Transverse colon (tissue), 4 donors: ENCODE measurements around the gene RIMBP2. TPM values are rescaled to one million over a fixed set of nuclear protein-coding genes. Genes with fewer than 3 reads are reported as not detected.

Experiments used
- DNase-seq: peaks from one replicate; pipeline ENCODE4 v3.0.0-alpha.2; 2019
- H3K27ac ChIP-seq, 4 donors: fragments of 200-600 bp; sonication (generic); 2 replicates each; pipeline ENCODE4 v1.5.1; 2016 to 2018; ENCODE audit warnings: inconsistent platforms in 4 of 4
- H3K27me3 ChIP-seq: fragments of 200-600 bp; sonication (generic); 2 replicates; pipeline ENCODE4 v1.5.1; 2017; ENCODE audit warnings: inconsistent platforms
- H3K36me3 ChIP-seq, 4 donors: fragments of 200-600 bp; sonication (generic); 2 replicates each; pipeline ENCODE4 v1.5.1; 2017 to 2019; ENCODE audit warnings: inconsistent platforms in 4 of 4
- H3K4me1 ChIP-seq, 4 donors: fragments of 200-600 bp; sonication (generic); 2 replicates each; pipeline ENCODE4 v1.5.1; 2017 to 2020; ENCODE audit warnings: inconsistent platforms in 4 of 4
- H3K4me3 ChIP-seq, 4 donors: fragments of 200-600 bp; sonication (generic); 1 replicate in 1 of 4; 2 replicates in 3 of 4; pipeline versions ENCODE4 v1.5.1 to v1.6.1; 2017 to 2019; ENCODE audit warnings: inconsistent platforms in 4 of 4
- H3K9me3 ChIP-seq, 2 donors: fragments of 200-600 bp; sonication (generic); 2 replicates each; pipeline ENCODE4 v1.5.1; 2017 to 2019; ENCODE audit warnings: inconsistent platforms in 2 of 2
- EP300 ChIP-seq: sonication (generic); formaldehyde crosslinking; IDR thresholded peaks from one replicate; pipeline ENCODE4 v1.6.1; 2017; ENCODE audit warnings: antibody characterized with exemption, low read depth
- POLR2A ChIP-seq: fragments of 450-650 bp; IDR thresholded peaks from one replicate; pipeline ENCODE4 v1.6.1; 2016; ENCODE audit warnings: antibody characterized with exemption, mild to moderate bottlenecking, moderate library complexity
- POLR2AphosphoS5 ChIP-seq, 3 donors: sonication (generic); formaldehyde crosslinking; IDR thresholded peaks; one replicate each; pipeline ENCODE4 v1.6.1; 2016; ENCODE audit warnings: antibody characterized with exemption in 3 of 3
- WGBS, 2 donors: methylation state at CpG; one replicate each; pipeline ENCODE4 v1.1.5; 2018; ENCODE audit warnings: low coverage in 1 of 2; 5-methylcytosine and 5-hydroxymethylcytosine counted together
- in situ Hi-C, 4 donors: fragments of 200-750 bp; cut with MboI; loops; one replicate each; pipeline versions ENCODE4 v1.15.0 to v1.15.1; 2017; ENCODE audit warnings: low sequenced_read_pairs in 3 of 4, low pct_ligation_motif_present in 1 of 4, low pct_unique_long_range_greater_than_20kb in 1 of 4
- intact Hi-C: fragments of 100-400 bp; cut with DNase I; formaldehyde crosslinking; loops from one replicate; pipeline ENCODE4 v1.15.1; 2023; ENCODE audit warnings: low total_unique reads
- total RNA-seq, 4 donors: library from RNA; depleted of rRNA; stranded (reverse); fragments of >200 nt; gene quantifications; one replicate each; pipeline ENCODE4 v1.1.0, GENCODE V29; 2016
- TF ChIP-seq, protein P1 (sequence below), 5 experiments: fragments of 200-600 bp in 3 of 5; fragments of 450-650 bp in 2 of 5; sonication (generic) in 3 of 5; IDR thresholded peaks; 1 replicate in 2 of 5; 2 replicates in 3 of 5; pipeline ENCODE4 v1.5.1; 2016 to 2017; ENCODE audit warnings: antibody characterized with exemption in 5 of 5, inconsistent platforms in 3 of 5, mild to moderate bottlenecking in 2 of 5, moderate library complexity in 1 of 5

The RIMBP2 gene
- total RNA-seq, 4 donors from 2014 or later: 2.9 to 17.3 (median 4.3) TPM

DNA sequence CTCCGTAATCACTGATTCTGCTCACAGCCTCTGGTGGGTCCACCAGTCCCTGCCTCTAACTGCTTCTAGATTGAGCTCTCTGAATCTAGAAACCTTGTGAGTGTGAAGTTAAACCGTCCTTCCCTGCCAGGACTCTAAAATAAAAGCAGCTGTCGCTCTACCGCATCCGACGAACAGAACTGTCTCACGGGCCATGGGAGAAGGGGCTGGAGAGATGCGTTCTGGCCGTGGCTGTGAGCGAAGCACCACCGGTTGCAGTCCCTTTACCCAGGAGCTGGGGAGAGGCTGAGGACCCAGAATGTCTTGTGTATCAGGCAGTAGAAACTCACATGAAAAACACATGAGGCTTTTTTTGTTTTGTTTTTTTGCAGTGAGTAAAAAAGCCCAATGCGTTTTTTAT is 218.8 kb downstream of the RIMBP2 start:
- TF ChIP-seq EP300 (no peak), POLR2AphosphoS5 (IDR thresholded peaks at IDR 0.05) (no peak), POLR2A (no peak)
- TF ChIP-seq, protein P1, sequence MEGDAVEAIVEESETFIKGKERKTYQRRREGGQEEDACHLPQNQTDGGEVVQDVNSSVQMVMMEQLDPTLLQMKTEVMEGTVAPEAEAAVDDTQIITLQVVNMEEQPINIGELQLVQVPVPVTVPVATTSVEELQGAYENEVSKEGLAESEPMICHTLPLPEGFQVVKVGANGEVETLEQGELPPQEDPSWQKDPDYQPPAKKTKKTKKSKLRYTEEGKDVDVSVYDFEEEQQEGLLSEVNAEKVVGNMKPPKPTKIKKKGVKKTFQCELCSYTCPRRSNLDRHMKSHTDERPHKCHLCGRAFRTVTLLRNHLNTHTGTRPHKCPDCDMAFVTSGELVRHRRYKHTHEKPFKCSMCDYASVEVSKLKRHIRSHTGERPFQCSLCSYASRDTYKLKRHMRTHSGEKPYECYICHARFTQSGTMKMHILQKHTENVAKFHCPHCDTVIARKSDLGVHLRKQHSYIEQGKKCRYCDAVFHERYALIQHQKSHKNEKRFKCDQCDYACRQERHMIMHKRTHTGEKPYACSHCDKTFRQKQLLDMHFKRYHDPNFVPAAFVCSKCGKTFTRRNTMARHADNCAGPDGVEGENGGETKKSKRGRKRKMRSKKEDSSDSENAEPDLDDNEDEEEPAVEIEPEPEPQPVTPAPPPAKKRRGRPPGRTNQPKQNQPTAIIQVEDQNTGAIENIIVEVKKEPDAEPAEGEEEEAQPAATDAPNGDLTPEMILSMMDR (IDR thresholded peaks at IDR 0.05): no peak
- H3K4me1 ChIP-seq: no peaks in the 10 kb centered on the region
- no peaks in the 10 kb centered on the region for H3K9me3 ChIP-seq
- 76 to 87% methylated on average over 12 of the region's 12 CpGs for WGBS, 2 donors
- no peak for DNase-seq
- intact Hi-C loops (no loop called here), in situ Hi-C loops (no loop called here)
- no peak overlapping the region for H3K27ac ChIP-seq
- H3K4me3 ChIP-seq: no peak overlapping the region
- no peaks in the 10 kb centered on the region for H3K27me3 ChIP-seq
- no peaks in the 10 kb centered on the region for H3K36me3 ChIP-seq

DNA sequence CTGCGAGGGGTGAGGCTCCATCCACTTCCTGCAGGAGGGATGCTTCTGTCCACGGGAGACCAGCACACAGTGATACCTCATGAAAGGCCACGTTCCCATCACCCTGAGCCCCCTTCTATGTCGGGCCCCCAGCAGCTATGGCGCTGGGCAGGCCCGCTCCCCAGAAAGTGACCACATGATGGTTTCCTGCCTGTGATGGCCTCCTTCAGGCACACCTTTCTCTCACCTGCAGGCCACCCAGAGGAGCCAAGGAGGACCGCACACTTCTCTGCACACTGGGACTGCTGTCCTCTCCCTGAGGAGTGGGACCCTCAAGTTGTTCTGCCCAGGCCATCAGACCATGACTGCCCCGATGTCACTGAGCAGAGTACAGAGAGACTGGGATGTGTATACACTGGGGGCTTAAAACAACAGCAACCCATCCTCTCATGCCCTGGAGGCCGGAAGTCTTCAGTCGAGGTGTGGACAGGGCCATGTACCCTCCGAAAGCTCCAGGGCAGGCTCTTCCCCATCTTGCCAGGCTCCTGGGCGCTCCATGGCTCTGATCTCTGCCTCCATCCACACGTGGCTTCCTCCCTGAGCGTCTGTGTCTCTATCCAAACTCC is 219.5 kb downstream of the RIMBP2 start:
- no peak overlapping the region for H3K4me3 ChIP-seq
- intact Hi-C loops (no loop called here), in situ Hi-C loops (no loop called here)
- no peaks in the 10 kb centered on the region for H3K4me1 ChIP-seq
- WGBS, 2 donors: 71 to 80% methylated on average over 1 to 13 of the region's 14 CpGs
- no peaks in the 10 kb centered on the region for H3K9me3 ChIP-seq
- no peak for DNase-seq
- H3K27me3 ChIP-seq: no peaks in the 10 kb centered on the region
- H3K36me3 ChIP-seq: no peaks in the 10 kb centered on the region
- TF ChIP-seq, protein P1 (IDR thresholded peaks at IDR 0.05): no peak
- TF ChIP-seq EP300 (no peak), POLR2AphosphoS5 (IDR thresholded peaks at IDR 0.05) (no peak), POLR2A (no peak)
- H3K27ac ChIP-seq: no peak overlapping the region

DNA sequence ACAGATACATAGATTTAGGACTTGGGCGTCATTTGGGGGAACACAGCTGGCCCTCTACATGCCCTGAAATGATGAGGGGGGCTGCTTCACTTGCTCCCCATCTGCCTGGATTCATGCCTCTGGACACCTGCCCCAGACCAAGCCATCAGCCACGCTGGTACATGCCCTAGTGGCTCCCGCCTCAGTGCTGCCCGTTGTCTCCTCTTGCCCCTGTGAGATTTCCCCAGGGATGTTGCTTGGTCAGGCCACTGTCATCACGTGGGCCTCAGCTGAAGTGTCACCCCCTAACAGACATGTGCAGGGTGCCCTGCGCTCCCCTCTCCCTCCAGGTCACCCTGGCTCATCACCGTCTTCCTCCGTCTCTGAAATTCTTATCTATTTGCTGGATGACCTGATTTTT is 220.9 kb downstream of the RIMBP2 start:
- no peak overlapping the region for H3K27ac ChIP-seq
- no peaks in the 10 kb centered on the region for H3K36me3 ChIP-seq
- 82 to 87% methylated on average over 4 to 8 of the region's 8 CpGs for WGBS, 2 donors
- no peak for DNase-seq
- H3K9me3 ChIP-seq: no peaks in the 10 kb centered on the region
- no peaks in the 10 kb centered on the region for H3K27me3 ChIP-seq
- in situ Hi-C loops (no loop called here), intact Hi-C loops (no loop called here)
- TF ChIP-seq POLR2A (no peak), POLR2AphosphoS5 (IDR thresholded peaks at IDR 0.05) (no peak), EP300 (no peak)
- TF ChIP-seq, protein P1 (IDR thresholded peaks at IDR 0.05): no peak
- no peaks in the 10 kb centered on the region for H3K4me1 ChIP-seq
- no peak overlapping the region for H3K4me3 ChIP-seq

DNA sequence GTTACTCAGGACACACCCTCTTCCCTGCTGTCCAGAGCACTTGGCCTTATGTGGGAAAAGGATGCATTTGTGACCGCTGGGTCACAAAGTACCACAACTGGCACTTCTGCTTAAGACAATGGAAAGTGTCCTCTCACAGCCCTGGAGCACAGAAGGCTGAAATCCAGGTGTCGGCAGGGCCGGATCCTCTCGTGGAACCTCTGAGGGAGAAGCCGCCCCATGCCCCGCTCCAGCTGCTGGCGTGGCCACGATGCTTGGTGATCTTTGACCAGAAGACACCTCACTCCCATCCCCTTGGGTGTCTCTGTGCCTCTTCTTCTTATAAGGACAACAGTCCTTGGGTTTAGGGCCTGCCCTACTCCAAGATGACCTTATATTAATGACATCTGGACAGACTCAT is 221.4 kb downstream of the RIMBP2 start:
- no peaks in the 10 kb centered on the region for H3K4me1 ChIP-seq
- H3K4me3 ChIP-seq: no peak overlapping the region
- TF ChIP-seq POLR2AphosphoS5 (IDR thresholded peaks at IDR 0.05) (no peak), EP300 (no peak), POLR2A (no peak)
- TF ChIP-seq, protein P1 (IDR thresholded peaks at IDR 0.05): no peak
- WGBS, 2 donors: 83% methylated on average over 8 of the region's 8 CpGs; no CpG with 5 or more reads in 1 of the 2 donors
- H3K36me3 ChIP-seq: no peaks in the 10 kb centered on the region
- no peaks in the 10 kb centered on the region for H3K9me3 ChIP-seq
- intact Hi-C loops: no loop called here
- no peak for DNase-seq
- H3K27ac ChIP-seq: no peak overlapping the region
- no peaks in the 10 kb centered on the region for H3K27me3 ChIP-seq
- in situ Hi-C loops: no loop called here
